MM.1S (cell line): ENCODE measurements around the gene CTNNBL1.

ENCODE experiments used
- DNase-seq: peaks from one replicate; pipeline ENCODE4 v3.0.0-alpha.2; 2015
- H2AFZ ChIP-seq: fragments of 300-600 bp; sonication (generic); 2 replicates; pipeline ENCODE4 v1.6.0; 2016; ENCODE audit warnings: antibody characterized with exemption, low read length
- H3F3A ChIP-seq: fragments of 300-600 bp; sonication (generic); 2 replicates; pipeline ENCODE4 v1.6.1; 2016; ENCODE audit warnings: mild to moderate bottlenecking, antibody characterized with exemption, low read length, moderate library complexity, mixed read lengths; ENCODE audit not compliant: insufficient read depth
- H3K27ac ChIP-seq: fragments of 300-600 bp; sonication (generic); 2 replicates; pipeline ENCODE4 v1.5.1; 2016; ENCODE audit warnings: mild to moderate bottlenecking, low read length
- H3K27me3 ChIP-seq: fragments of 300-600 bp; sonication (generic); replicated peaks from 2 replicates; pipeline ENCODE4 v1.6.0; 2016; ENCODE audit warnings: low read length; ENCODE audit not compliant: insufficient read depth
- H3K36me3 ChIP-seq: fragments of 300-600 bp; sonication (generic); replicated peaks from 2 replicates; pipeline ENCODE4 v1.6.1; 2016; ENCODE audit warnings: mild to moderate bottlenecking, low read length, mixed read lengths; ENCODE audit not compliant: insufficient read depth
- H3K4me1 ChIP-seq: fragments of 300-600 bp; sonication (generic); 2 replicates; pipeline ENCODE4 v1.6.1; 2016; ENCODE audit warnings: low read length, mixed read lengths
- H3K4me2 ChIP-seq: fragments of 300-600 bp; sonication (generic); 2 replicates; pipeline ENCODE4 v1.6.0; 2016; ENCODE audit warnings: low read depth, low read length
- H3K4me3 ChIP-seq: fragments of 300-600 bp; sonication (generic); 2 replicates; pipeline ENCODE4 v1.5.1; 2016; ENCODE audit warnings: low read length, mixed read lengths
- H3K79me2 ChIP-seq: fragments of 300-600 bp; sonication (generic); 2 replicates; pipeline ENCODE4 v1.6.1; 2016; ENCODE audit warnings: mixed run types, low read length, mixed read lengths
- H3K9ac ChIP-seq: fragments of 300-600 bp; sonication (generic); 2 replicates; pipeline ENCODE4 v1.6.1; 2016; ENCODE audit warnings: low read length, mixed read lengths
- H3K9me2 ChIP-seq: fragments of 300-600 bp; sonication (generic); replicated peaks from 2 replicates; pipeline ENCODE4 v1.6.1; 2016; ENCODE audit warnings: mild to moderate bottlenecking, low read length, mixed read lengths; ENCODE audit not compliant: insufficient read depth
- H3K9me3 ChIP-seq: fragments of 300-600 bp; sonication (generic); replicated peaks from 2 replicates; pipeline ENCODE4 v1.6.1; 2016; ENCODE audit warnings: mild to moderate bottlenecking, low read length, mixed read lengths; ENCODE audit not compliant: insufficient read depth
- H4K20me1 ChIP-seq: fragments of 300-600 bp; sonication (generic); 2 replicates; pipeline ENCODE4 v1.6.1; 2016; ENCODE audit warnings: mild to moderate bottlenecking, low read length, moderate library complexity, mixed read lengths; ENCODE audit not compliant: insufficient read depth
- CTCF ChIP-seq: fragments of 300-600 bp; sonication (generic); IDR thresholded peaks from 2 replicates; pipeline ENCODE4 v1.5.1; 2016; ENCODE audit warnings: antibody characterized with exemption, low read length, mixed read lengths
- EZH2 ChIP-seq: fragments of 300-600 bp; sonication (generic); optimal IDR thresholded peaks from 2 replicates; pipeline ENCODE3; 2017; ENCODE audit warnings: low read depth, mild to moderate bottlenecking, antibody characterized with exemption, low read length, mixed read lengths
- EZH2phosphoT487 ChIP-seq: fragments of 300-600 bp; sonication (generic); IDR thresholded peaks from 2 replicates; pipeline ENCODE4 v1.6.1; 2018; ENCODE audit warnings: antibody characterized with exemption, low read length

CTNNBL1 gene

GRCh38 chr20:37726971-37727956 is 33.4 kb downstream of the CTNNBL1 start:
- no peak for DNase-seq
- no peaks in the 10 kb centered on the region for H3K4me1 ChIP-seq
- no peak overlapping the region for H3K4me3 ChIP-seq
- H3K79me2 ChIP-seq, result peaks cover 24% of the 10 kb centered on the region
- TF ChIP-seq EZH2 (no peak), CTCF (no peak), EZH2phosphoT487 (no peak)
- H3K4me2 ChIP-seq, result no peak overlapping the region
- H3K9me2 ChIP-seq, result no peaks in the 10 kb centered on the region
- no peaks in the 10 kb centered on the region for H3F3A ChIP-seq
- H3K9me3 ChIP-seq, result no peaks in the 10 kb centered on the region
- H3K9ac ChIP-seq, result no peak overlapping the region
- no peaks in the 10 kb centered on the region for H3K27me3 ChIP-seq
- H3K27ac ChIP-seq, result no peak overlapping the region
- H2AFZ ChIP-seq, result no peak overlapping the region
- H4K20me1 ChIP-seq, result no peaks in the 10 kb centered on the region
- no peaks in the 10 kb centered on the region for H3K36me3 ChIP-seq

DNA sequence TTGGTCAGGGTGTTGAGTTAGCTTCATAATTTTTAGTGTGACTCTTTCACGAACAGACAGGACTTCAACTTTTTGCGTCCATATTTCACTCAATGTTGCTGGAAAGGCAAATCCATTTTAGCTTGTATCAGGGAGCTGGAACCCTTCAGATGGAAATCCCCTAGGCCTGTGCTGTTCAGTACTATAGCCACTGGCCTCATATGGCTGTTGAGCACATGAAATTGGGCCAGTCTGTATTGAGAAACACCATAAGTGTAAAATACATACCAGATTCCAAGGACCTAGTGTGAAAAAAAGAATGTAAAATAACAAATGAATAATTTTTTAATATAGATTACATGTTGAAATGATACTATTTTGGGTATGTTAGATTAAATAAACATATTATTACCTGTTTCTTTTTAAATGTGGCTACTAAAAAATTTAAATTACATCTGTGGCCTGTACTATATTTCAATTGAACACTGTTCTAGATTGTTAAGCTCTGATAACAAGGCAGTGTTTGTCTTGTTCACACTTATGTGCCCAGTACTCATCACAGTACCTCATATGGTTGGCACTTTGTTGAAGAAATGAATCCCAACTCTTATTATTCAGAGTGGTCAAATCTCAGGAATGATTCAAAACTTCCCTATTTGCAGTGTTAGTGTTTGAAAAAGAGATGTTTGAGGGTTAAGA is 34.3 kb downstream of the CTNNBL1 start:
- Histone ChIP-seq H3K4me1 (no peaks in the 10 kb centered on the region), H3K79me2 (peaks cover 18% of the 10 kb centered on the region), H3K4me2 (no peak overlapping the region), H3K27ac (no peak overlapping the region), H3K36me3 (no peaks in the 10 kb centered on the region), H4K20me1 (no peaks in the 10 kb centered on the region), H3K9ac (no peak overlapping the region), H3F3A (no peaks in the 10 kb centered on the region), H3K9me3 (no peaks in the 10 kb centered on the region), H3K9me2 (no peaks in the 10 kb centered on the region), H2AFZ (no peak overlapping the region), H3K4me3 (no peak overlapping the region), H3K27me3 (no peaks in the 10 kb centered on the region)
- no peak for TF ChIP-seq CTCF
- no peak for TF ChIP-seq EZH2phosphoT487
- TF ChIP-seq EZH2, result no peak
- no peak for DNase-seq

GRCh38 chr20:37728635-37728983 is 34.8 kb downstream of the CTNNBL1 start:
- Histone ChIP-seq H3K27me3 (no peaks in the 10 kb centered on the region), H2AFZ (no peak overlapping the region), H3F3A (no peaks in the 10 kb centered on the region), H3K9me2 (no peaks in the 10 kb centered on the region), H3K27ac (no peak overlapping the region), H3K4me2 (no peak overlapping the region), H3K9me3 (no peaks in the 10 kb centered on the region), H3K9ac (no peak overlapping the region), H3K4me1 (no peaks in the 10 kb centered on the region), H3K36me3 (no peaks in the 10 kb centered on the region), H3K4me3 (no peak overlapping the region), H3K79me2 (peaks cover 12% of the 10 kb centered on the region), H4K20me1 (no peaks in the 10 kb centered on the region)
- TF ChIP-seq EZH2phosphoT487, result no peak
- TF ChIP-seq CTCF, result no peak
- no peak for TF ChIP-seq EZH2
- no peak for DNase-seq
